WTC11 (cell line): ENCODE results near the gene PPIG. TPM values are rescaled to one million over a fixed set of nuclear protein-coding genes. Genes with fewer than 3 reads are reported as not detected.
"Not testable (repeated sequence)": the region's sequence is repeated elsewhere in the genome, so short reads cannot be mapped to it uniquely, and the experiment has no call there.

Experiments
- ATAC-seq: fragments of 200-7000 bp; cut with Tn5 transposase; 2 replicates; pipeline ENCODE4 v1.10.0; 2021; ENCODE audit warnings: mild to moderate bottlenecking, moderate library complexity
- CTCF ChIA-PET: fragments of 300-600 bp; sonication (Branson Sonifier 250); formaldehyde crosslinking; loops from one replicate; lab custom pipeline; 2021; ENCODE audit warnings: antibody characterized with exemption; lab: Charles Lee
- POLR2A ChIA-PET: fragments of 350-600 bp; sonication (Branson Sonifier 250); formaldehyde crosslinking; loops from one replicate; lab custom pipeline; 2021; ENCODE audit warnings: antibody characterized with exemption; lab: Charles Lee
- DNase-seq: peaks from one replicate; pipeline ENCODE4 v3.0.0; 2021; ENCODE audit warnings: low spot score
- H3K27ac Mint-ChIP-seq: 2 replicates; pipeline ENCODE4 v1.8.0; 2021; ENCODE audit warnings: mixed read lengths
- H3K27me3 Mint-ChIP-seq: 2 replicates; pipeline ENCODE4 v1.8.0; 2021; ENCODE audit warnings: low read depth, mild to moderate bottlenecking, moderate library complexity, mixed read lengths
- H3K36me3 Mint-ChIP-seq: 2 replicates; pipeline ENCODE4 v1.8.0; 2021; ENCODE audit warnings: mixed read lengths
- H3K4me1 Mint-ChIP-seq: 2 replicates; pipeline ENCODE4 v1.8.0; 2022; ENCODE audit warnings: mixed read lengths
- H3K4me3 Mint-ChIP-seq: 2 replicates; pipeline ENCODE4 v1.8.0; 2021; ENCODE audit warnings: mild to moderate bottlenecking, moderate library complexity, mixed read lengths
- H3K9me3 Mint-ChIP-seq: 2 replicates; pipeline ENCODE4 v1.8.0; 2021; ENCODE audit warnings: mixed read lengths
- CREB1 ChIP-seq: sonication (generic); formaldehyde crosslinking; IDR thresholded peaks from 2 replicates; pipeline ENCODE4 v1.8.0; 2023; ENCODE audit warnings: mild to moderate bottlenecking, missing genetic modification reagents
- ELF4 ChIP-seq: sonication (generic); formaldehyde crosslinking; IDR thresholded peaks from 2 replicates; pipeline ENCODE4 v1.8.1; 2022; ENCODE audit warnings: low read depth, mild to moderate bottlenecking, moderate library complexity, missing genetic modification reagents
- FOXJ3 ChIP-seq: sonication (generic); formaldehyde crosslinking; IDR thresholded peaks from 2 replicates; pipeline ENCODE4 v1.9.0; 2021; ENCODE audit warnings: missing genetic modification reagents, mild to moderate bottlenecking, borderline replicate concordance
- HMGA2 ChIP-seq: fragments of 250-450 bp; sonication (Bioruptor Pico); IDR thresholded peaks from 2 replicates; pipeline ENCODE4 v1.4.0; 2021; ENCODE audit warnings: mild to moderate bottlenecking, moderate library complexity
- JUN ChIP-seq: sonication (generic); formaldehyde crosslinking; IDR thresholded peaks from 2 replicates; pipeline ENCODE4 v1.8.0; 2023; ENCODE audit warnings: mild to moderate bottlenecking, missing genetic modification reagents
- NFATC4 ChIP-seq: fragments of 250-450 bp; sonication (Bioruptor Pico); IDR thresholded peaks from 2 replicates; pipeline ENCODE4 v1.9.0; 2021; ENCODE audit warnings: mild to moderate bottlenecking
- PRRX2 ChIP-seq: fragments of 250-450 bp; sonication (Bioruptor Pico); IDR thresholded peaks from 2 replicates; pipeline ENCODE4 v1.8.0; 2021; ENCODE audit warnings: mild to moderate bottlenecking
- SOX15 ChIP-seq: fragments of 250-450 bp; sonication (Bioruptor Pico); IDR thresholded peaks from 2 replicates; pipeline ENCODE4 v1.9.0; 2021; ENCODE audit warnings: mild to moderate bottlenecking
- SP1 ChIP-seq: sonication (generic); formaldehyde crosslinking; conservative IDR thresholded peaks from 2 replicates; pipeline ENCODE4 v1.8.1; 2022; ENCODE audit warnings: missing genetic modification reagents
- TCF7 ChIP-seq: sonication (generic); formaldehyde crosslinking; IDR thresholded peaks from 2 replicates; pipeline ENCODE4 v1.8.0; 2022; ENCODE audit warnings: mild to moderate bottlenecking, low read depth, missing genetic modification reagents, moderate library complexity
- TEAD1 ChIP-seq: sonication (generic); formaldehyde crosslinking; IDR thresholded peaks from 2 replicates; pipeline ENCODE4 v1.8.0; 2022; ENCODE audit warnings: mild to moderate bottlenecking, missing genetic modification reagents
- TEAD4 ChIP-seq: sonication (generic); formaldehyde crosslinking; IDR thresholded peaks from 2 replicates; pipeline ENCODE4 v1.8.0; 2022; ENCODE audit warnings: mild to moderate bottlenecking, missing genetic modification reagents
- ZNF263 ChIP-seq: sonication (generic); formaldehyde crosslinking; IDR thresholded peaks from 2 replicates; pipeline ENCODE4 v1.8.1; 2022; ENCODE audit warnings: low read depth, mild to moderate bottlenecking, moderate library complexity, missing genetic modification reagents
- ZNF396 ChIP-seq: fragments of 250-450 bp; sonication (Bioruptor Pico); IDR thresholded peaks from 2 replicates; pipeline ENCODE4 v1.8.0; 2021; ENCODE audit warnings: mild to moderate bottlenecking, moderate library complexity, borderline replicate concordance
- ZSCAN18 ChIP-seq: fragments of 250-450 bp; sonication (Bioruptor Pico); IDR thresholded peaks from 2 replicates; pipeline ENCODE4 v2.1.2; 2022; ENCODE audit warnings: mild to moderate bottlenecking, moderate library complexity
- total RNA-seq: library from RNA; stranded (reverse); gene quantifications from 3 replicates; pipeline ENCODE4 v1.2.3, GENCODE V29; 2021
- TF ChIP-seq, protein P1 (sequence below): sonication (generic); formaldehyde crosslinking; IDR thresholded peaks from 2 replicates; pipeline ENCODE4 v1.8.0; 2023; ENCODE audit warnings: missing genetic modification reagents
- TF ChIP-seq, protein P2 (sequence below): sonication (generic); formaldehyde crosslinking; IDR thresholded peaks from 2 replicates; pipeline ENCODE4 v1.8.0; 2022; ENCODE audit warnings: mild to moderate bottlenecking, missing genetic modification reagents
- TF ChIP-seq, protein P3 (sequence below): sonication (generic); formaldehyde crosslinking; IDR thresholded peaks from 2 replicates; pipeline ENCODE4 v1.8.0; 2022; ENCODE audit warnings: mild to moderate bottlenecking, missing genetic modification reagents
- TF ChIP-seq, protein P4 (sequence below): sonication (generic); formaldehyde crosslinking; IDR thresholded peaks from 2 replicates; pipeline ENCODE4 v1.8.1; 2023; ENCODE audit warnings: mild to moderate bottlenecking, missing genetic modification reagents, borderline replicate concordance

Gene PPIG
- total RNA-seq, 1 experiment from 2014 or later: 77.7 TPM

- H3K36me3 Mint-ChIP-seq: peaks cover 45% of the 10 kb centered on the region
- H3K27me3 Mint-ChIP-seq: no peaks in the 10 kb centered on the region
- no peak overlapping the region for H3K4me3 Mint-ChIP-seq
- TF ChIP-seq, protein P1, sequence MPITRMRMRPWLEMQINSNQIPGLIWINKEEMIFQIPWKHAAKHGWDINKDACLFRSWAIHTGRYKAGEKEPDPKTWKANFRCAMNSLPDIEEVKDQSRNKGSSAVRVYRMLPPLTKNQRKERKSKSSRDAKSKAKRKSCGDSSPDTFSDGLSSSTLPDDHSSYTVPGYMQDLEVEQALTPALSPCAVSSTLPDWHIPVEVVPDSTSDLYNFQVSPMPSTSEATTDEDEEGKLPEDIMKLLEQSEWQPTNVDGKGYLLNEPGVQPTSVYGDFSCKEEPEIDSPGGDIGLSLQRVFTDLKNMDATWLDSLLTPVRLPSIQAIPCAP (CRISPR knock-in tag): no peak
- TF ChIP-seq, protein P2, sequence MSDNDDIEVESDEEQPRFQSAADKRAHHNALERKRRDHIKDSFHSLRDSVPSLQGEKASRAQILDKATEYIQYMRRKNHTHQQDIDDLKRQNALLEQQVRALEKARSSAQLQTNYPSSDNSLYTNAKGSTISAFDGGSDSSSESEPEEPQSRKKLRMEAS (CRISPR knock-in tag): no peak
- TF ChIP-seq TEAD4 (no peak), SOX15 (CRISPR knock-in tag) (no peak), PRRX2 (CRISPR knock-in tag) (no peak), TEAD1 (CRISPR knock-in tag) (no peak), ELF4 (CRISPR knock-in tag) (no peak)
- ChIA-PET POLR2A (no interaction called here), CTCF (no interaction called here)
- peaks cover 2% of the 10 kb centered on the region for H3K4me1 Mint-ChIP-seq
- no peak for DNase-seq
- no peak overlapping the region; the same call in 1 of the 2 replicates for H3K27ac Mint-ChIP-seq
- H3K9me3 Mint-ChIP-seq: no peaks in the 10 kb centered on the region
- no peak for ATAC-seq
Observed at GRCh38 chr2:169546756-169547155, 37.4 kb upstream of the PPIG start.

DNA sequence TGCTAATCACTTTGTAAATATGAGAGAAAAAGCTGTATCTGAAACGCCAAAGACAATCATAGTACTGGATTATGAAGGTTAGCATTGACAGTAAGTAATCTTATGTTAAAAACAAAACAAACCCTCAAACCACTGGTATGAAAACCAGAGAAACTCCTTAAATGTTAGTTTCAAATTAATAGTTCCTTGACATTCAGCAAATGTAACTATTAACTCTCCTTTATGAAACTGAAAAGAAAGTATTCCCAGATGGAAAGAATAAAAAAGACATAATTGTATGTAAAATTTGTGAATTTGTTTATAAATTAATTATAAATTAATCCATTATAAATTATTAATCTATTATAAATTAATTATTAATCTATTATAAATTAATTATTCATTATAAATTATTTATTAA is 22.8 kb upstream of the PPIG start:
- ChIA-PET CTCF (no interaction called here), POLR2A (no interaction called here)
- no peak overlapping the region for H3K4me3 Mint-ChIP-seq
- peaks cover 50% of the 10 kb centered on the region for H3K36me3 Mint-ChIP-seq
- H3K27me3 Mint-ChIP-seq: no peaks in the 10 kb centered on the region
- H3K4me1 Mint-ChIP-seq: no peaks in the 10 kb centered on the region
- TF ChIP-seq ZNF263 (no peak), HMGA2 (peak; percentile 73; the same call in 1 of the 2 replicates), SP1 (CRISPR knock-in tag) (no peak)
- TF ChIP-seq, protein P1 (CRISPR knock-in tag): no peak
- no peak overlapping the region for H3K27ac Mint-ChIP-seq
- DNase-seq: no peak
- no peak for ATAC-seq
- peaks cover 6% of the 10 kb centered on the region; the same call in 1 of the 2 replicates for H3K9me3 Mint-ChIP-seq

- POLR2A ChIA-PET: interaction anchor here (1.1 kb wide), 1 partner anchor 11 kb away, joined by 3 read pairs; no protein-coding TSS in a partner anchor
- H3K9me3 Mint-ChIP-seq, ATAC-seq, H3K27ac Mint-ChIP-seq, H3K4me3 Mint-ChIP-seq, DNase-seq, H3K27me3 Mint-ChIP-seq, CTCF ChIA-PET: not testable (repeated sequence)
- TF ChIP-seq HMGA2: peak; percentile 80; the same call in 1 of the 2 replicates
- TF ChIP-seq, all 79 proteins: peak for 1; not testable (repeated sequence) for 78
- peaks cover 44% of the 10 kb centered on the region for H3K36me3 Mint-ChIP-seq
- not testable (repeated sequence) for H3K4me1 Mint-ChIP-seq
Observed at GRCh38 chr2:169562084-169562483, 22.1 kb upstream of the PPIG start.

DNA sequence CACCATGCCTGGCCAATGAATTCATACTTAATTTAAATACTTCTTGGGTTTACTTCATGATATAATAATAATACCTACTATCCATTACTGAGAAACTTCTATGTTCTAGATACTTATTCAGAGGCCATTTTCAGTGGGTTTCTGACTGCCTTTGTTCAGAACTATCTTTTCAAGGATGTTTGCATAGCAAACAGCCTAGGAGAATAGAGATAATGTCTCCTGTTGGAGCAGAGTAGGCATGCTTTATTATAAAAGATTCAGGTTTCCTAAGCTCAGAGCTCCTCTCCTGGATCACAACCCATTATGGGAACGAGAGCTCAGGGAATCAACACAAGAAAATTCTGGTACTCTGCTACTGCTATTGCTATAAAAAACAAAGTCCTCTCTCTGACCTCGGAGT is 21.6 kb upstream of the PPIG start:
- H3K4me1 Mint-ChIP-seq: no peaks in the 10 kb centered on the region
- DNase-seq: no peak
- TF ChIP-seq NFATC4 (CRISPR knock-in tag) (no peak), TCF7 (no peak), CREB1 (CRISPR knock-in tag) (no peak)
- TF ChIP-seq, all 79 proteins: peak for 0
- H3K9me3 Mint-ChIP-seq: peaks cover 6% of the 10 kb centered on the region; the same call in 1 of the 2 replicates
- POLR2A ChIA-PET: interaction anchor here (1.1 kb wide), 1 partner anchor 10 kb away, joined by 3 read pairs; no protein-coding TSS in a partner anchor
- no peaks in the 10 kb centered on the region for H3K27me3 Mint-ChIP-seq
- peaks cover 44% of the 10 kb centered on the region for H3K36me3 Mint-ChIP-seq
- no peak overlapping the region for H3K4me3 Mint-ChIP-seq
- CTCF ChIA-PET: no interaction called here
- ATAC-seq: no peak
- peak overlapping the region; percentile 19; the same call in 1 of the 2 replicates for H3K27ac Mint-ChIP-seq

GRCh38 chr2:169565686-169566085 is 18.5 kb upstream of the PPIG start:
- no peak for ATAC-seq
- CTCF ChIA-PET: no interaction called here
- Mint-ChIP-seq H3K36me3 (peaks cover 35% of the 10 kb centered on the region), H3K4me1 (0 out of 2 replicates have a peak, but pooled peaks cover under 1% of the 10 kb centered on the region), H3K4me3 (no peak overlapping the region), H3K27me3 (no peaks in the 10 kb centered on the region), H3K9me3 (peaks cover 6% of the 10 kb centered on the region; the same call in 1 of the 2 replicates), H3K27ac (no peak overlapping the region)
- no peak for DNase-seq
- POLR2A ChIA-PET: no interaction called here
- no peak for TF ChIP-seq JUN (CRISPR knock-in tag)
- no peak for TF ChIP-seq SOX15 (CRISPR knock-in tag)
- no peak for TF ChIP-seq FOXJ3
- TF ChIP-seq, protein P3, sequence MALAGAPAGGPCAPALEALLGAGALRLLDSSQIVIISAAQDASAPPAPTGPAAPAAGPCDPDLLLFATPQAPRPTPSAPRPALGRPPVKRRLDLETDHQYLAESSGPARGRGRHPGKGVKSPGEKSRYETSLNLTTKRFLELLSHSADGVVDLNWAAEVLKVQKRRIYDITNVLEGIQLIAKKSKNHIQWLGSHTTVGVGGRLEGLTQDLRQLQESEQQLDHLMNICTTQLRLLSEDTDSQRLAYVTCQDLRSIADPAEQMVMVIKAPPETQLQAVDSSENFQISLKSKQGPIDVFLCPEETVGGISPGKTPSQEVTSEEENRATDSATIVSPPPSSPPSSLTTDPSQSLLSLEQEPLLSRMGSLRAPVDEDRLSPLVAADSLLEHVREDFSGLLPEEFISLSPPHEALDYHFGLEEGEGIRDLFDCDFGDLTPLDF (CRISPR knock-in tag): no peak
- no peak for TF ChIP-seq ZSCAN18
- TF ChIP-seq, protein P4, sequence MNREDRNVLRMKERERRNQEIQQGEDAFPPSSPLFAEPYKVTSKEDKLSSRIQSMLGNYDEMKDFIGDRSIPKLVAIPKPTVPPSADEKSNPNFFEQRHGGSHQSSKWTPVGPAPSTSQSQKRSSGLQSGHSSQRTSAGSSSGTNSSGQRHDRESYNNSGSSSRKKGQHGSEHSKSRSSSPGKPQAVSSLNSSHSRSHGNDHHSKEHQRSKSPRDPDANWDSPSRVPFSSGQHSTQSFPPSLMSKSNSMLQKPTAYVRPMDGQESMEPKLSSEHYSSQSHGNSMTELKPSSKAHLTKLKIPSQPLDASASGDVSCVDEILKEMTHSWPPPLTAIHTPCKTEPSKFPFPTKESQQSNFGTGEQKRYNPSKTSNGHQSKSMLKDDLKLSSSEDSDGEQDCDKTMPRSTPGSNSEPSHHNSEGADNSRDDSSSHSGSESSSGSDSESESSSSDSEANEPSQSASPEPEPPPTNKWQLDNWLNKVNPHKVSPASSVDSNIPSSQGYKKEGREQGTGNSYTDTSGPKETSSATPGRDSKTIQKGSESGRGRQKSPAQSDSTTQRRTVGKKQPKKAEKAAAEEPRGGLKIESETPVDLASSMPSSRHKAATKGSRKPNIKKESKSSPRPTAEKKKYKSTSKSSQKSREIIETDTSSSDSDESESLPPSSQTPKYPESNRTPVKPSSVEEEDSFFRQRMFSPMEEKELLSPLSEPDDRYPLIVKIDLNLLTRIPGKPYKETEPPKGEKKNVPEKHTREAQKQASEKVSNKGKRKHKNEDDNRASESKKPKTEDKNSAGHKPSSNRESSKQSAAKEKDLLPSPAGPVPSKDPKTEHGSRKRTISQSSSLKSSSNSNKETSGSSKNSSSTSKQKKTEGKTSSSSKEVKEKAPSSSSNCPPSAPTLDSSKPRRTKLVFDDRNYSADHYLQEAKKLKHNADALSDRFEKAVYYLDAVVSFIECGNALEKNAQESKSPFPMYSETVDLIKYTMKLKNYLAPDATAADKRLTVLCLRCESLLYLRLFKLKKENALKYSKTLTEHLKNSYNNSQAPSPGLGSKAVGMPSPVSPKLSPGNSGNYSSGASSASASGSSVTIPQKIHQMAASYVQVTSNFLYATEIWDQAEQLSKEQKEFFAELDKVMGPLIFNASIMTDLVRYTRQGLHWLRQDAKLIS (CRISPR knock-in tag): no peak
- no peak for TF ChIP-seq ZNF396 (CRISPR knock-in tag)
